Glomerular visceral epithelial cell (primary cell): Measurements from ENCODE around the gene LOXL3.

Experiments
- DNase-seq: peaks from one replicate; pipeline ENCODE4 v3.0.0-alpha.2; 2016; ENCODE audit errors: extremely low spot score

Gene LOXL3

GRCh38 chr2:74526649-74527230 lies 27.0 kb downstream of the LOXL3 start:
- DNase-seq = no peak

- no peak for DNase-seq
Measured at GRCh38 chr2:74525717-74526648, 27.8 kb downstream of the LOXL3 start, which contains the start of gene DQX1. Gene DQX1, minus strand, starts transcription at chr2:74526231. Its CDS starts 502 bp downstream, at chr2:74525729.

DNA sequence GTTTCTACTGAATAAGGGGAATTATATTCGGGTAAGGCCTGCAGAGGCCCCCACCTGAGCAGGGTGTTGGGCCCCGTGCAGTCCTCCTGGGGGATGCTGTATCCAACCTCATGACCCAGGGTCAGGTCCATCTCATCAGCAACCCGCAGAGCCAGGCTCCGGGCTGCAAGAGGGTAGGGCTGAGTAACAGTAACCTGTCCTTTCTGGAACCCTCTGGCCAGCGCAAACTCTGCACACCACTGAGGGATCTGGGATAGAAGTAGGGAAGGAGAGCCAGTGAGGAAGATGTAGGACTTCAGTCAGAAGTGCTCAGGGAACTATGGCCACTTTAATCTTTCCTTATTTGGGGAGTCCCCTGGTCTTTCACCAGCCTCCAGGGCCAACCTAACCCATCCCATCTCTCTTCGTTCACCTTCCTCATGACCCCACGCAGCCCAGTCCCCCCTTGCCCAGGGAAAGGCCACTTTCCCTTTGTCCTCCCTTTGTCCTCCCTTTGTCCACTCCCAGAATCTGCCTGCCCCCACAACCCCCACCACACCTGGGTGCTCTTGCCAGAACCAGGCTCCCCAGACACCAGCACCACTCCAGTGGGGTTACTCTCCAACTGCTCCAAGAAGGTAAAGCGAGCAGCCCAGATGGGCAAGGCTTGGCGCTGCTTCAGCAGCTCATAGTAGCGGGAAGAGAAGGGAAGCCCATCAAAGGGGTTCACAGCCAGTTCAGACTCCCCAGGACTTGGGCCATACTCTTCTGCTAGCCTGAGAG lies 28.6 kb downstream of the LOXL3 start:
- DNase-seq = no peak

DNA sequence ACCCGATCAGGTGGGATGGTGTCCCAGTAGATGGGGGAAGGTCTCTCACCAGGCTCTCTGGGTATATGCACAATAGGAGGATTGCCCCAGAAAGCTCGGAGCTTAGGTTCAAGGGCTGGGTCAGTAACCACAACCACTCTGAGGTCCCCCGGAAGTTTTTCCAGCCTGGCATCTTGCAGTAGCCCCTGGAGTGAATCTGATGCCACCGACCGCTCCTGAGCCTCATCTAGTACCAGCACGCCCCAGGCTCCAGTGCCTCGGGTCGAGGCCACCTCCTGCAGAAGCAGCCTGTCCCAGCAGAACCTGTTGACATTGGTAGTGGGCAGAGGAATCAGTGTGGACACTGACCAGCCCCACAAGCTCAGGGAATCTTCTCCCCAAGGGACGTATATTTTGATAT lies 29.7 kb downstream of the LOXL3 start:
- DNase-seq = no peak

DNA sequence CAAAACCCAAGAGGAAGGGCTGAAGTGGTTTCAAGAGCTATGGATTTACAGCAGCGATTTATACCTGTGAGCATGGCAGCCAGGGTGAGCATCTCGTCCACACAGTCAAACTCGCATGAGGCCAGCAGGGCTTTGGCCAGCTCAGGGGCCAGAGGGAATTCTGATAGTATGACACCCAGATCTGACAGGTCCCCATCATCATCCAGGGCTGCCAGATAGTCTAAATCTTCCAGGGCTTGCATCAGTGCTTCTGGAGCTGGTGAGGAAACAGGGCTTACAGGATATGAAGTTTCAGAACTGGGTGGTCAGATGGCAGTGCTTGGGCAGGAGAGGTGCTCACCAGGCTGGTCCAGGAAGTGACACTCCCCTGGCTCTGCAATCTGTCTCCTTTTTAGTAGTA lies 31.2 kb downstream of the LOXL3 start:
- DNase-seq = no peak

DNA sequence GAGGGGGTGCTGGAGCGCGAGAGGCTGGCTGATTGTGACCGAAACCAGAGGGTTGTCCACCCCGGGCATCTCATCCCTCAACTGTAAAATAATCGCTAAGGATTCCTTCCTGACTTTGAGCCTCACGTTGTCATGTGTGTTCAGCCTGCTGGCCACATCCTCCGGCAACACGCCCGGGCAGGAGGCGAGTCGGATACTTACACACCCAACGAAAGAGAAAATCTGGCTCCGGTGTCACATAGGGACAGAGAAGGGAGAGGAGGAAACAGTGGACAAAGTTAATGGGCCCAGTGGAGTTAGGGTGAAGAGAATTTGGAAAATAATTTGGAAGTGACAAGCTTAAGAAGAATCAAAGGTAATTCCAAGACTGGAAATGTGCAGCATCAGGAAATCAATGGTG lies 37.1 kb downstream of the LOXL3 start:
- no peak for DNase-seq

DNA sequence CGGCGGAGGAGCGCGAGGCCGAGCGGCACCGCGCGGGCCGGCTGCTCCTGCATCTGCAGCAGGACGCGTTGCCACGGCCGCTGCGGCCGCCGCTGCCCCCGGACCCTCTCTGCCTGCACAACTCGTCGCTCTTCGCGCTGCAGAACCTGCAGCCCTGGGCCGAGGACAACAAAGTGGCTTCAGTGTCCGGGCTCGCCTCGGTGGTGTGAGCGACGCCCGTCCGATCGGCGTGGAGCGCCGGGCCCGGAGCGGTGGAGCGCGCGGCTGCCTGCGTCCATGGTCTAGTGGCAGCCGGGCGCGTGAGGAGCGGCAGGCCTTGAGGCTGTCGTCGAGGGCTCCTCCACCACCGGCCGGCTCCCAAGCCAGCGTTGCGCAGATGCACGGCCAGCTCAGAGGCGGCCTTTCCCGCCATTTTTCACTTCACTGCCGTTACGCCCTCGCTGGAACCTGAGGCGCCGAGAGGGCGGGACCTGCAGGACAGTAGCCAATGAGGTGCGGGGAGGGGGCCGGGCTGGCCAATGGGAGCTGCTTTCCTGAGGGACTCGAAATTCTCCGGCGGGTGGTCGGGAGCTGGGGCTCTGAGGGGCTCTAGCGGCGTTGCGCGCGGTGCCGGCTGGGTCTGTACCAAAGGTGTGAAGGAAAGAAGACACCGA lies 37.6 kb downstream of the LOXL3 start:
- no peak for DNase-seq

DNA sequence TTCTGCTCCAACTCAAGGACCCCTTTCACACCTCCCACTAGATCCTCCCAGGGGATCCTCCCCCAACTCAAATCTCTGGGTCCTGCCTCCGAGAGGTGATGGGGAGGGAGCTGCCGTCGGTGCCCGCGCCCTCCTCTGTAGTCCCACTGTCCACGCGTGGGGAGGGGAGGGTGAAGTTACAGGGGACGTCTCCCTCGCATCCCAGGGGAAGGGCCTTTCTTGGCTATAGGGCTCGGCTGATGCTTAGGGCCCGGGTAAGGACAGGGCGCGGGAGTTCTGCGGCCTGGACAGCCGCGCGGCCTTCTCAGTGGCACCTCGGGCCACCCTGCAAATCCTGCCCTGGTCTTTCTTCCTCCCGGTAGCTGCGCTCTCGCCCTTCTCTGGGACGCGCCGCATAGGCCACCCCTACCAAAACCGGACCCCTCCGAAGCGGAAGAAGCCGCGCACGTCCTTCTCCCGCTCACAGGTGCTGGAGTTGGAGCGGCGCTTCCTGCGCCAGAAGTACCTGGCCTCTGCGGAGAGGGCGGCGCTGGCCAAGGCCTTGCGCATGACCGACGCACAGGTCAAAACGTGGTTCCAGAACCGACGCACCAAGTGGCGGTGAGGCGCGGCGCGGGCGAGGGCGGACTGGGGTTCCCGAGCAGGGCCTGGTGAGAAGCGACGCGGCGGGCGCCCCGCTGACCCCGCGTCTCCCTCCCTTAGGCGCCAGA lies 38.3 kb downstream of the LOXL3 start:
- DNase-seq = no peak

- peak; percentile 14 for DNase-seq
Measured at GRCh38 chr2:74514368-74515270, 39.1 kb downstream of the LOXL3 start, which contains the start of gene TLX2. Gene TLX2, plus strand, starts transcription at chr2:74514450. Its CDS starts 357 bp downstream, at chr2:74514807.

GRCh38 chr2:74513605-74514367 lies 40.0 kb downstream of the LOXL3 start:
- no peak for DNase-seq

- no peak for DNase-seq
Measured at GRCh38 chr2:74512744-74513604, 40.8 kb downstream of the LOXL3 start.

GRCh38 chr2:74511104-74511989 lies 42.4 kb downstream of the LOXL3 start:
- no peak for DNase-seq

GRCh38 chr2:74510272-74510671 lies 43.5 kb downstream of the LOXL3 start:
- no peak for DNase-seq

DNA sequence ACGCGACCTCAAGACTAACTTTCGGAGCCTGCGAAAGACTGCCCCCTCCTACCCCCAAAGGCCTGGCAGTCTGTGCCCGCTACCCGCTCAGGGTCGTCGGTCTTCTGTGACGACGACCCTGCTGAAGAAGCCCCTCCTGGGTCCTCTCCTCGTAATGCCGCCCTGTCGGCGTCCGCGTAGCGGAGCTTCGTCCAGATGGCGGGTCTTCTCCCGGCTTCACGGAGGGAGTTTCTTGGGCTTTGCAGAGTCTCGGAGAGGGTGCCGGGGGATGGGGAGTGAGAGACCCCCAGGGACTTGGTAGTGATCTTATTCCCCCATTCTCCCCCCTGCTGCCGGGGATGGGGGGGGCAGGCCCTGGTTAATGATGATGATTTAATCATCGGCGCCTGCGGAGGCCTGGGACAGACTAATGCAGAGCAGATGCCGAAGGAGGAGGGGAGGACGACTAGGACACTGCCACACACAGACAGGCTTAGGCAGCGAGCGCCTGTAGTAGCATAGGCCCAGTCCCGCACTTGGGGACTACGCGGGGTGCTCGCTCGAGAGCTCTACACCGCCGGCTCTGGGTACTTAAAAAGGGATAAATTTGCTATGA lies 45.7 kb downstream of the LOXL3 start:
- DNase-seq = peak; percentile 19

GRCh38 chr2:74507145-74507925 lies 46.4 kb downstream of the LOXL3 start, which contains the start of gene PCGF1:
Gene PCGF1, minus strand, starts transcription at chr2:74507695. Its CDS starts 27 bp downstream, at chr2:74507668.
- peak; percentile 96 for DNase-seq
